DMS 273 (cell line): ENCODE data around the gene E2F4.

Experiments used
- DNase-seq: peaks from one replicate; lab custom pipeline; 2025; ENCODE audit not compliant: unreplicated experiment; lab: John Stamatoyannopoulos, UW

E2F4 gene, protein sequence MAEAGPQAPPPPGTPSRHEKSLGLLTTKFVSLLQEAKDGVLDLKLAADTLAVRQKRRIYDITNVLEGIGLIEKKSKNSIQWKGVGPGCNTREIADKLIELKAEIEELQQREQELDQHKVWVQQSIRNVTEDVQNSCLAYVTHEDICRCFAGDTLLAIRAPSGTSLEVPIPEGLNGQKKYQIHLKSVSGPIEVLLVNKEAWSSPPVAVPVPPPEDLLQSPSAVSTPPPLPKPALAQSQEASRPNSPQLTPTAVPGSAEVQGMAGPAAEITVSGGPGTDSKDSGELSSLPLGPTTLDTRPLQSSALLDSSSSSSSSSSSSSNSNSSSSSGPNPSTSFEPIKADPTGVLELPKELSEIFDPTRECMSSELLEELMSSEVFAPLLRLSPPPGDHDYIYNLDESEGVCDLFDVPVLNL

DNA sequence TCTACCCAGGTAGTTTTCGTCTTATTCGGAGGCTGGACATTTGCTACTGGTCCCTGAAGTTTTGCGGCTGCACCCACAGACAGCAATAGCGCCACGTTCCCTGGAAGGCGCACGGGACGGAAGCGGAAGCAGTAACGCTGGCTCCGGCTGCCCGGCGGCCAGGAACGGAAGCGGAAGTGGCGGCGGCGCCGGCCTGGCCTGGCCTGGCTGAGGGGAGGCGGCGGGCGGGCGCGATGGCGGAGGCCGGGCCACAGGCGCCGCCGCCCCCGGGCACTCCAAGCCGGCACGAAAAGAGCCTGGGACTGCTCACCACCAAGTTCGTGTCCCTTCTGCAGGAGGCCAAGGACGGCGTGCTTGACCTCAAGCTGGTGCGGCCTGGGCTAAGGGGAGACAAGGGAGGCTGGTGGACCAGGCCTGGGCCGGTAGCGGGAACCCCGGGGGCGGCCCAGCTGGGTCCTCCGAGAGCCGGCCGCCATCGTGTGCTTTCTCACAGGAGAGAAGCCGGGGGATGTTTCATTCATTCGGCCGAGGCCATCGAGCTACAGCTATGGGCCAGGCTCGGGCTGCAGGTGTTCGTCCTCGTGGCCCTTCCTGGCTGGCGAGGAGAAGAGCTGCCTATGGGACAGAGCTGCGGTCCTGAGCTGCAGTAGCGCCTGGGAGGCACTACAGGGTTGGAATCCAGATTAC is at the start of gene E2F4:
TSS of gene E2F4 (plus strand) at position 161 of the 687 bp plus-strand sequence. CDS start at position 234, 73 bp downstream.
- peak; percentile 98 for DNase-seq

DNA sequence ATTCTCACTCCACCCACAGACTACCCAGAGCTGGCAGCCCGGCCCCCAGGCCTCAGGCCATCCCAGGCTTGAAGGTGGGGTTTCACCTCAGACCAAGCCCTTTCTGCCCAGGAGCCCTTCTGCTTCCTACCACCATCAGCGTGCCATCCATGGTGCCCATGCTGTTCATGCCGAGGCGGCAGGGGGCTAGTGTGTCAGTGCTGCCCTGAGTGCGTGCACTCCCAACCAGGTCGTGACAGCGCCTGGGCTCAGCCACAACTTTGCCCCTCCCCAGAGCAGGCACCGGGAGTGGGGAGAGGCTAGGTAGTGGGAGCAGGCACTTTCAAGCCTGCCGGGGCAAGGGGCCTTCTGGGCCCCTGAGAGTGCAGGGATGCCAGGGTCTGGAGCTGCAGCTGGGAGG is 49.6 kb upstream of the E2F4 start:
- no peak for DNase-seq

DNA sequence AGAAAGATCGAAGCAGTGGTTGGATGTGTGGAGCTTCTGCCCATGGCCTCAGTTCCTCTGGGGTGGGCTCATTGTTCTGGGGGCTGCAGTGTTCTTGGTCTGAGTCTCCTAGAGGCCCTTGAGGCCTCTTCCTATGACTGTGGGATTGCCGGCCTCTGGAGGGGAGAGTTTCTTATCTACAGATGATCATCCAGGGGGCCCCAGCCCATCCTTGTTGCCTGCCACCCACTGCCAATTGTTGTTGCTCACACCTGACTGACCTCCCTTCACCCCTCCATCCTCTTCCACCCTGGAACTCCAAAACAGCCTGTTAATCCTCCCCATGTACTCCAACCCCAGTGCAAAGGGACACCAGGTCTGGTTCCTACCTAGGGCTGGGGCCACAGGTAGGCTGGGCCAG is 47.0 kb upstream of the E2F4 start:
- DNase-seq, result no peak

GRCh38 chr16:67145746-67146145 is 46.2 kb upstream of the E2F4 start:
- DNase-seq, result no peak

- peak; percentile 47 for DNase-seq
Measured at GRCh38 chr16:67146523-67147357, 45.2 kb upstream of the E2F4 start.

GRCh38 chr16:67147437-67148140 is 44.4 kb upstream of the E2F4 start:
- DNase-seq, result no peak

GRCh38 chr16:67148221-67148620 is 43.7 kb upstream of the E2F4 start:
- no peak for DNase-seq

DNA sequence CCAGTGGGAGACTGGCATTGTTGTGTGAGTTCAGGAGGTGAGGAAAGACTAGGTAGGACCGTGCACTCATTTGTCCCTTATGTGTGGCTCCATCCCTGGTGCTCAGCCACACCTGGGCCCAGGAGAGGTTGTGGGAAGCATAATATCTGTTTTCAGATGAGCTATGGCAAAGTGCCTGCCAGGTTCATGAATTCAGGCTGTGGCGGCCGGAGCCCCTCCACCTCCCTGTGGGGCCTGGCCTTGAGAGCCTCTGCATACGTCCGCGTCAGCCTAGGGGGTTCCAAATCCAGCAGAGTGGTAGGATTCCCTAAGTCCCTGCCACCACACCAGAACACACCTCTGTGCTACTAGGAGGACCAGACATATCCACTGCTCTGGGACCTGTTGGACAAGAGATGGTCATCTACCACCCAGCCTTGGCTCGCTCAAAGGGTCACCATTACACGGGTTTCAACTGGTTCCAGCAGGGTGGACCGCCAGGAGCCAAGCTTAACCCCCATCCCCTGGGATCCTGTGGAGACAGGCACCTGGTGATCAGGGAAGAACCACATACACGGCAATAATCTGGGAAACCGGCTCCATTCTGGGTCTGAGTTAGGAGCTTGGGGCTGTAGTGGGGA is 43.2 kb upstream of the E2F4 start:
- no peak for DNase-seq

- no peak for DNase-seq
Measured at GRCh38 chr16:67149276-67150046, 42.5 kb upstream of the E2F4 start.

DNA sequence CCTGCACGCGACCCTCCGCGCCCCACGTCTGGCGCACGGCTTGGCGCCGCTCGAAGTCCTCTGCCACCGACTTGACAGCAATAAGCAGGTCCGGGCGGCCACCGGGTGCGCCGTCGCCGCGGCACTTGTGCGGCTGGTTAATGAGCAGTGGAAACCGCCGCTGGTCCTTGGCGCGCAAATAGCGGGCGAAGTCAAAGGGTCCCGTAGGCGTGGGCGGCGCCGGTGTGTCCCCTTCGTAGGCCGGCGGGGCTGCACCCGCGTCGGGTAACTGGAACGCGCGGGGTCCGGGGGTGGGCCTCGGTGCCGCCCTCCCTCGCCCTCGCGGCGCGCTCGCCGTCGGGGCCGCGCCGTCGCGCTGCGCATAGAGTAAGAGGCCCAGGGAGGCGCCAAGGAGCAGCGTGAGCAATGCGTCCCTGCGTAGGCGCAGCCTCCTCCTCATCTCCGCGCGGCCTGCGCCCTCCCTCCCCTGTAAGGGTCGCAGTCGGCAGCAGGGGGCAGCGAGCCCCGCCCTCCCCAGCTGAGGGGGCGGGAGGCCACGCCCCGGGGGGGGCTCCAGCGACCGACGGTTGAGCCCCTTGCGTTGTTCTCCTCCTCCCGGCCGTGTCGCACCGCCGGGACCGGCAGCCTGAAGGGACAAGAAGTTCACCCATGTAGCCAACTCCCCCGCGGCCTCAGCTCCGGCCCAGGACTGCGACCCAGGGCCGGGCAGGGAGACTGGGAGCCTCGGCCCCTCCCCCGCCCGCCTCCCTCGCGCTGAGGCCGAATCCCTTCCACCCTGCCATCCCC is 41.7 kb upstream of the E2F4 start:
- DNase-seq, result peak; percentile 80

DNA sequence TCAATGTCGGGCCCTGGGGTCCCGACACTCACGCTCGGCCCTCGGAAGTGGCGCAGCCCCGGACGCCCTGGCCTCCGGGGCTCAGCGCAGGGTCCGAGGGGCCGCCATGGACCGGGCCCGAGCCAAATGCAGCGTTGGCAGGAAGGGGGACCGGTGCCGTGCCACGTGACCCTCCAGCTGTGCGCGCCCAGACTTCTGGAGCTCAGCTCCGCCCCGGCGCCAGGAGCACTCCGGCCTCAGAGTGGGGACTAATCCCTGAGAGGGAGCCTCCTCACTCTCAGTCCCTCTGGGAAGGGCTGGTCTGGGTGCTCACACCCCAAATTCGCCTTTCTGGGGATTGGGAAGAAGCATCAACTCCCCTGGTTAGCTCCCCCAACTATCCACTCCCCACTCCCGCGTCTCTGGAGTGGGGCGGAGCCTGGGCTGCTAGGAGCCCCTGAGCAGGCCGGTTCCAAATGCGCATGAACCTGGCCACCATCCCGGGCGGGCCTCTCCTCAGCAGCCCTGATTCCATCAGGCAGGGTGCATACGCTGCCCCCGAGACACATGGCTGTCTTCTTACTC is 41.0 kb upstream of the E2F4 start, which contains the start of gene B3GNT9:
TSS of gene B3GNT9 (minus strand) at position 166 of the 564 bp plus-strand sequence. CDS start 513 bp downstream, outside the sequence.
- DNase-seq, result peak; percentile 95

DNA sequence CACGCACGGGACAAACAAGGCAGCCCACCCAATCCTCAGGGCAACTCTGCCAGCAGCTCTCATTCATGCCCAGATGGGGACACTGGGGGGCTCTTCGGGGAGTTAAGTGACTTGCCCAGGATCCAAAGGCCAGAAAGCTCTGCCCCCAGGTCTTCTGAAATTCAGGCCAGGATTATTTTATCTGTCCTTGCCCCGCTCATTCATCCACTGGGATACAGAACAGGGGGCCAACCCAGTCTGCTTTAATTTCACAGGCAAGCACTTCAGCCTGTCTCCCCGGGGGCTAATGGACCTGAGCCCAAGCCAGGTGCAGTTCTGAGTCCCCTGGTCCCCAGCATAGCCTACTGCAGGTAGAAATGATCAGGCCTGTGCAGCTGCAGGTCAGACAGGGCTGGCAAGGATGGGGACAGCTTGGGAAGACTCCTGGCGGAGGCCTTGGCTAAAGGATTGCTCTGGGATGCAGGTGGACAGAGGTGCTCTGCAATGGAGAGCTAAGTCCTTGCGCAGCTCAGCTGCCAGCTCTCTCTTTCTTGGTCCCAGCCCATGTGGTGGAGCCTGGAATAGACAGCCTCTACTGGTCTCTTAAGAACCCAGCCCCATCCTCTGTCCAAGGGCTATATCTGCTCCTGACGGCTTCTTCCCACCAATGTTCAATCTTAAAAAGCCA is 40.4 kb upstream of the E2F4 start:
- DNase-seq, result peak; percentile 48

DNA sequence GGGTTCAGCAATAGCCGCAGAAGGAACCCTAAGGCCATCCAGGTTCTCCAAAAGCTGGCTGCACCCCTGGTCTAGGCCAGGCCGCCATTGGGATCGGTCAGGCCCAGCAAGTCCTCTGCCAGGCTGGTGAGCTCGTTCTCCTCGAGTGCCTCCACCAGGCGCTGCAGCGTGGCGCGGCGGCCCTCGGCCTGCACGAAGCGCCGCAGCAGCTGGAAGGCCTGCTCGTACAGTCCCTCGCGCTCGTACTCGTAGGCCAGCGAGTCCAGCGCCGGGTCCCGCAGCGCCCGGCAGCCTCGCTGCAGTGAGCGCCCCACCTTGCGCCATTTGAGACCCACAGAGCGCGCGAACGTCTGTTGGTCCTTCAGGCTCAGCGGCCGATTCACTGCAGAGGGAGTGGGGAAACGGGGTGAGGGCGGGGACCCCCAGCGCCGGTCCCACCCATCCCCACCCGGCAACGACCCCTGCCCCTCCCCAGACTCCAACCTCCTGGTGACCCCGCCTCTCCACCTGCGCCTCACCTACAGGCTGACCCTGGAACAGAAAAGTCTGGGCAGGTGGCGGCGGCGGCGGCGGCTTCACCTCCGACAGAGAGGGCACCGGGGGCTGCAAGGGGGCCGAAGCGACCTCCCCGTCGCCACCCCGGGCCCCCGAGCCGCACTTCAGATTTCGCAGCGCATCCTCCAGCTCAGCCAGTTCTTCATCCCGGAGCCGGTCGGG is 37.2 kb upstream of the E2F4 start:
- DNase-seq, result no peak

DNA sequence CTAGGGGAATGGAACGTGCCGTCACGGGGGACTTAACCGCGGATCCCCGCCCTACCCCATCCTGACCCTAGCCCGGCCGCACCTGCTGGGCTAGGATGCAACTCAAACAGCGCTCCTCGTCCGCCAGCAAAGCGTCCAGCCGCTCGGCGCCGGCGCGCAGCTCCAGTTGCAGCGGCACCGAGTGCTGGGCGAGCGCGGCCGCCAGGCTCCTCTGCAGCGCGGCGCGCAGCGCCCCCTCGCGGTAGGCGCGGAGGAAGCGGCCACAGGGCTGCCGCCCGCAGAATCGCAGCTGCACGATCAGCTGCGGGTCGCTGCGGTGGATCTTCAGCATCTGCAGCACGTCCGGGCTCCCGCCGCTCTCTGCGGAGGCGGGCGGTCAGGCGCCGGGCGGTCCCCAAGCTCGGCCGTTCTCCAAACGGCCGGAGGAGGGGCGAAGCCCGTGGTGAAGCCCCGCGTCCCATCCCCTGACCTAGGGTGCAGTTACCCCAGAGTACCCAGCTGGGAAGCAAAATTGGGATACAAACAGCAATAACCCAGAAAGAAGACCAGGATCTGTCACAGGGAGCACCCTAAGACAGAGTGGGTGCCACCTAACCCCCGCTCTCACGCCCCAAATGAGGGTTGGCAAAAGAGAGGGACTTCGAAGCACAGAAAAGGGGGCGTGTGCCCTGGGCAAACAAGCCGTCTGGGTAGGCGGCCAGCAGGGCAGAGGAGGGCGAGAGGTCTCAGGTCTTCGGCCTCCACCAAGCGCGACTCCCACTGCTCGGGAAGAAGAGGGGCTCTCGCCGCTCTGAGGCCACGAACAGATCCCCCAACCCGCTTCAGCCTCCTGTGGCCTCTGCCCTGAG is 36.4 kb upstream of the E2F4 start:
- peak; percentile 94 for DNase-seq

DNA sequence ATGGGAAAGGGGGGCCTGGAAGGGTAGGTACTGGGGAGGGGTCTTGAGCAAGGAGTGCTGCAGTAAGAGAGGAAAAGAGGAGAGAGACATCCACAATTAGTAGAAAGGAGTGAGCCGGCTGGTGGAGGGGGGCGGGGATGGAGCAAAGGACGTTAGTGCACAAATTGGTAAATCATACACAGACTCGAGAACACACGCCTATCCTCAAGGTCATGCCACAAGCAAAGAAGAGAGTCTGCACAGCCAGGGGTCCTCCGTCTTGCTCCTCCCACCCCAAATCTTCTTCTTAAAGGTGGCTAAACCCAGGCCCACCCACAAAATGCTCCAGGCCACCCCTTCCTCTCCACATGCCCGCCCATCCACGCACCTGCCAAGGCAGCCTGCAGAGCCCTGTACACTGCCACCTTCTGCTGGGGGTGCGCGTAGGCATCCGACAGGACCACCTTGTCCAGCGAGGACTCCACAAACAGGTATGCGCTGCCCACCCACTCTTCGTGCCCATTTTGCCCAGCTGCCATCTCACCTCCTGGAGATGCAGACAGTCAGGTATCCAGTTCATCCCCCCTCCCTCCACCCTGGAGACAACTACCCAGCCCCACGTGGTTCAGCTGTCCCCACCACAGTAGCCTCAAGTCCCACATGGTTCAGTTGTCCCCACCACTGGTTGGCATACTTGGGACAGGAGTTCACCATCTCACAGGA is 35.7 kb upstream of the E2F4 start:
- DNase-seq, result no peak
